DOHH2 (cell line): ENCODE measurements around the gene ZNF568.

Experiments used
- H3F3A ChIP-seq: fragments of 200-600 bp; sonication (generic), shearing (Covaris generic); 2 replicates; pipeline ENCODE4 v1.6.0; 2016; ENCODE audit warnings: antibody characterized with exemption, mild to moderate bottlenecking; ENCODE audit not compliant: control insufficient read depth, insufficient read depth
- H3K27ac ChIP-seq: fragments of 200-600 bp; sonication (generic); 2 replicates; pipeline ENCODE4 v1.5.1; 2014; ENCODE audit warnings: low read depth, mild to moderate bottlenecking, low read length, moderate library complexity
- H3K27me3 ChIP-seq: fragments of 200-600 bp; sonication (generic); 2 replicates; pipeline ENCODE4 v1.6.1; 2014; ENCODE audit warnings: mild to moderate bottlenecking, low read length, mixed read lengths; ENCODE audit not compliant: control insufficient read depth
- H3K36me3 ChIP-seq: fragments of 200-600 bp; sonication (generic); 2 replicates; pipeline ENCODE4 v1.6.1; 2014; ENCODE audit warnings: mild to moderate bottlenecking, low read length, moderate library complexity, mixed read lengths; ENCODE audit not compliant: control insufficient read depth
- H3K4me1 ChIP-seq: fragments of 200-600 bp; sonication (generic); 2 replicates; pipeline ENCODE4 v1.6.1; 2014; ENCODE audit warnings: mild to moderate bottlenecking, low read length, mixed read lengths; ENCODE audit not compliant: control insufficient read depth
- H3K4me2 ChIP-seq: fragments of 200-600 bp; sonication (generic); 2 replicates; pipeline ENCODE4 v1.6.0; 2014; ENCODE audit warnings: mild to moderate bottlenecking, low read length, moderate library complexity
- H3K4me3 ChIP-seq: fragments of 200-600 bp; sonication (generic); 2 replicates; pipeline ENCODE4 v1.5.1; 2014; ENCODE audit warnings: mild to moderate bottlenecking, low read length, mixed read lengths
- H3K79me2 ChIP-seq: fragments of 200-600 bp; sonication (generic); 2 replicates; pipeline ENCODE4 v1.6.1; 2014; ENCODE audit warnings: mild to moderate bottlenecking, low read length, mixed read lengths; ENCODE audit not compliant: control insufficient read depth
- H3K9me2 ChIP-seq: fragments of 200-600 bp; sonication (generic); replicated peaks from 2 replicates; pipeline ENCODE4 v1.6.1; 2014; ENCODE audit warnings: mild to moderate bottlenecking, low read length, mixed read lengths; ENCODE audit not compliant: control insufficient read depth
- H3K9me3 ChIP-seq: fragments of 200-600 bp; sonication (generic); 2 replicates; pipeline ENCODE4 v1.6.1; 2014; ENCODE audit warnings: antibody characterized with exemption, low read length, mixed read lengths; ENCODE audit not compliant: control insufficient read depth, insufficient read depth
- H4K20me1 ChIP-seq: fragments of 200-600 bp; sonication (generic); 2 replicates; pipeline ENCODE4 v1.6.0; 2014; ENCODE audit warnings: low read depth, mild to moderate bottlenecking, antibody characterized with exemption, low read length, moderate library complexity; ENCODE audit not compliant: control insufficient read depth, insufficient read depth
- CTCF ChIP-seq: fragments of 200-600 bp; sonication (generic); IDR thresholded peaks from one replicate; pipeline ENCODE4 v1.5.1; 2014; ENCODE audit warnings: antibody characterized with exemption, mild to moderate bottlenecking, low read depth, low read length; ENCODE audit not compliant: poor library complexity, severe bottlenecking
- EZH2phosphoT487 ChIP-seq: fragments of 200-600 bp; sonication (generic); IDR thresholded peaks from 2 replicates; pipeline ENCODE4 v1.6.1; 2017; ENCODE audit warnings: borderline replicate concordance, mild to moderate bottlenecking, antibody characterized with exemption, low read length, moderate library complexity, mixed read lengths

ZNF568 gene

GRCh38 chr19:36986601-36987000 is 70.5 kb downstream of the ZNF568 start:
- TF ChIP-seq EZH2phosphoT487, result no peak
- TF ChIP-seq CTCF, result no peak
- Histone ChIP-seq H3K36me3 (no peaks in the 10 kb centered on the region), H3K27ac (no peak overlapping the region), H3K4me1 (no peaks in the 10 kb centered on the region), H3K4me2 (no peak overlapping the region), H3F3A (no peaks in the 10 kb centered on the region), H3K9me2 (no peaks in the 10 kb centered on the region), H3K79me2 (no peaks in the 10 kb centered on the region), H3K4me3 (no peak overlapping the region), H4K20me1 (no peaks in the 10 kb centered on the region), H3K9me3 (peaks cover 14% of the 10 kb centered on the region; the same call in 1 of the 2 replicates), H3K27me3 (no peaks in the 10 kb centered on the region)

GRCh38 chr19:36987091-36987490 is 71.0 kb downstream of the ZNF568 start:
- H3K4me2 ChIP-seq, result no peak overlapping the region
- no peaks in the 10 kb centered on the region for H3K9me2 ChIP-seq
- H3K79me2 ChIP-seq, result no peaks in the 10 kb centered on the region
- no peaks in the 10 kb centered on the region for H3F3A ChIP-seq
- no peak overlapping the region for H3K4me3 ChIP-seq
- TF ChIP-seq EZH2phosphoT487 (no peak), CTCF (no peak)
- H3K27ac ChIP-seq, result no peak overlapping the region
- no peaks in the 10 kb centered on the region for H3K36me3 ChIP-seq
- no peaks in the 10 kb centered on the region for H4K20me1 ChIP-seq
- H3K4me1 ChIP-seq, result no peaks in the 10 kb centered on the region
- peaks cover 14% of the 10 kb centered on the region; the same call in 1 of the 2 replicates for H3K9me3 ChIP-seq
- no peaks in the 10 kb centered on the region for H3K27me3 ChIP-seq

- peaks cover 15% of the 10 kb centered on the region for H3K9me3 ChIP-seq
- H3K4me1 ChIP-seq, result no peaks in the 10 kb centered on the region
- no peaks in the 10 kb centered on the region for H3K9me2 ChIP-seq
- H3K27me3 ChIP-seq, result no peaks in the 10 kb centered on the region
- no peaks in the 10 kb centered on the region for H3K79me2 ChIP-seq
- no peak for TF ChIP-seq EZH2phosphoT487
- TF ChIP-seq CTCF, result no peak
- H3K4me2 ChIP-seq, result no peak overlapping the region
- H3K4me3 ChIP-seq, result no peak overlapping the region
- no peaks in the 10 kb centered on the region for H3F3A ChIP-seq
- no peaks in the 10 kb centered on the region for H3K36me3 ChIP-seq
- no peaks in the 10 kb centered on the region for H4K20me1 ChIP-seq
- H3K27ac ChIP-seq, result no peak overlapping the region
Observed at GRCh38 chr19:36997152-36997842, 81.2 kb downstream of the ZNF568 start.
